ENCODE data around the gene TRIM54.
A peak's percentile ranks its signal among the peaks of the same experiment; 100 is the strongest.
"Not testable (repeated sequence)": the region's sequence is repeated elsewhere in the genome, so short reads cannot be mapped to it uniquely, and the experiment has no call there.

TRIM54 gene

GRCh38 chr2:27312152-27312551, 29.9 kb downstream of the TRIM54 start:
- DNase-seq (ENCODE audit: low spot score): no peak

- no peak for DNase-seq (ENCODE audit: low spot score)
These were observed 31.8 kb downstream of the TRIM54 start for GRCh38 chr2:27313882-27314645.

GRCh38 chr2:27314709-27315108, 32.5 kb downstream of the TRIM54 start:
- DNase-seq (ENCODE audit: low spot score): no peak

- DNase-seq (ENCODE audit: low spot score): no peak
These were observed 32.9 kb downstream of the TRIM54 start for GRCh38 chr2:27315122-27315521.

GRCh38 chr2:27316655-27317412, 34.6 kb downstream of the TRIM54 start:
- no peak for DNase-seq (ENCODE audit: low spot score)

- not testable (repeated sequence) for DNase-seq (ENCODE audit: low spot score)
These were observed 37.6 kb downstream of the TRIM54 start for GRCh38 chr2:27319839-27320238.

GRCh38 chr2:27320958-27321543, 38.8 kb downstream of the TRIM54 start:
- no peak for DNase-seq (ENCODE audit: low spot score)

GRCh38 chr2:27322301-27322765, 40.1 kb downstream of the TRIM54 start:
- no peak for DNase-seq (ENCODE audit: low spot score)

GRCh38 chr2:27322766-27323595, 40.8 kb downstream of the TRIM54 start, which contains the start of gene MPV17:
MPV17 (minus strand) TSS chr2:27323097; CDS start chr2:27322517, 580 bp downstream.
- peak; percentile 86 for DNase-seq (ENCODE audit: low spot score)

- DNase-seq (ENCODE audit: low spot score): no peak
These were observed 41.5 kb downstream of the TRIM54 start for GRCh38 chr2:27323596-27324285.

- DNase-seq (ENCODE audit: low spot score): no peak
These were observed 42.5 kb downstream of the TRIM54 start for GRCh38 chr2:27324720-27325119.

GRCh38 chr2:27335311-27335710, 53.1 kb downstream of the TRIM54 start:
- DNase-seq (ENCODE audit: low spot score): no peak

GRCh38 chr2:27336173-27336572, 53.9 kb downstream of the TRIM54 start:
- no peak for DNase-seq (ENCODE audit: low spot score)

- DNase-seq (ENCODE audit: low spot score): no peak
These were observed 65.4 kb downstream of the TRIM54 start for GRCh38 chr2:27347641-27348040.

- no peak for DNase-seq (ENCODE audit: low spot score)
These were observed 68.0 kb downstream of the TRIM54 start for GRCh38 chr2:27350106-27350693.

- no peak for DNase-seq (ENCODE audit: low spot score)
These were observed 69.8 kb downstream of the TRIM54 start for GRCh38 chr2:27351802-27352598.

- DNase-seq (ENCODE audit: low spot score): not testable (repeated sequence)
These were observed 71.1 kb downstream of the TRIM54 start for GRCh38 chr2:27353386-27353761.

GRCh38 chr2:27353762-27354596, 71.8 kb downstream of the TRIM54 start:
- DNase-seq (ENCODE audit: low spot score): no peak

GRCh38 chr2:27354597-27354927, 72.3 kb downstream of the TRIM54 start:
- no peak for DNase-seq (ENCODE audit: low spot score)
